ENCODE measurements around the gene SEMA3F. TPM values are rescaled to one million over a fixed set of nuclear protein-coding genes. Genes with fewer than 3 reads are reported as not detected.

SEMA3F gene
- total RNA-seq, 4 donors from 2014 or later, result 106 to 151 (median 120) TPM

- WGBS, 2 donors, result 52 to 61% methylated on average over 10 to 12 of the region's 14 CpGs
- intact Hi-C loops (cut with DNase I; ENCODE audit: low total_unique reads), result no loop called here
- no peak for TF ChIP-seq POLR2A (IDR thresholded peaks at IDR 0.05)
- TF ChIP-seq CTCF (IDR thresholded peaks at IDR 0.05), result no peak
- no peak for DNase-seq (ENCODE audit: low spot score in 2 of 2)
- H3K4me3 ChIP-seq (ENCODE audit: low read depth, poor library complexity, severe bottlenecking), result no peak overlapping the region
Observed at GRCh38 chr3:50194903-50195500, 39.9 kb downstream of the SEMA3F start.

GRCh38 chr3:50195501-50196252 is 40.6 kb downstream of the SEMA3F start:
- intact Hi-C loops (cut with DNase I; ENCODE audit: low total_unique reads), result no loop called here
- DNase-seq (ENCODE audit: low spot score in 2 of 2), result no peak
- no peak for TF ChIP-seq CTCF (IDR thresholded peaks at IDR 0.05)
- TF ChIP-seq POLR2A (IDR thresholded peaks at IDR 0.05), result no peak
- 64 to 75% methylated on average over 2 to 4 of the region's 4 CpGs for WGBS, 2 donors
- H3K4me3 ChIP-seq (ENCODE audit: low read depth, poor library complexity, severe bottlenecking), result no peak overlapping the region

GRCh38 chr3:50196253-50196801 is 41.2 kb downstream of the SEMA3F start:
- no peak for TF ChIP-seq POLR2A (IDR thresholded peaks at IDR 0.05)
- no peak for TF ChIP-seq CTCF (IDR thresholded peaks at IDR 0.05)
- DNase-seq (ENCODE audit: low spot score in 2 of 2), result no peak
- H3K4me3 ChIP-seq (ENCODE audit: low read depth, poor library complexity, severe bottlenecking), result no peak overlapping the region
- intact Hi-C loops (cut with DNase I; ENCODE audit: low total_unique reads), result no loop called here
- WGBS, 2 donors, result 72 to 76% methylated on average over 6 of the region's 6 CpGs

- 85 to 88% methylated on average over 8 to 10 of the region's 10 CpGs for WGBS, 2 donors
- intact Hi-C loops (cut with DNase I; ENCODE audit: low total_unique reads), result no loop called here
- DNase-seq (ENCODE audit: low spot score in 2 of 2), result no peak
- TF ChIP-seq POLR2A (IDR thresholded peaks at IDR 0.05) (no peak), CTCF (IDR thresholded peaks at IDR 0.05) (no peak)
- no peak overlapping the region for H3K4me3 ChIP-seq (ENCODE audit: low read depth, poor library complexity, severe bottlenecking)
Observed at GRCh38 chr3:50201573-50202315, 46.6 kb downstream of the SEMA3F start.

GRCh38 chr3:50202353-50203112 is 47.4 kb downstream of the SEMA3F start:
- TF ChIP-seq CTCF (IDR thresholded peaks at IDR 0.05) (no peak), POLR2A (IDR thresholded peaks at IDR 0.05) (no peak)
- WGBS, 2 donors, result 84 to 86% methylated on average over 16 of the region's 16 CpGs
- intact Hi-C loops (cut with DNase I; ENCODE audit: low total_unique reads), result no loop called here
- H3K4me3 ChIP-seq (ENCODE audit: low read depth, poor library complexity, severe bottlenecking), result no peak overlapping the region
- no peak for DNase-seq (ENCODE audit: low spot score in 2 of 2)
